H1 (cell line): ENCODE data around the gene BROX. TPM values are rescaled to one million over a fixed set of nuclear protein-coding genes. Genes with fewer than 3 reads are reported as not detected.
"Not testable (repeated sequence)": the region's sequence is repeated elsewhere in the genome, so short reads cannot be mapped to it uniquely, and the experiment has no call there.

Experiments used
- CTCF ChIA-PET: fragments of 300-600 bp; sonication (Branson Sonifier 250); formaldehyde crosslinking; loops from one replicate; lab custom pipeline; 2021; ENCODE audit not compliant: partially characterized antibody; lab: Charles Lee
- POLR2A ChIA-PET: fragments of 300-600 bp; sonication (Branson Sonifier 250); formaldehyde crosslinking; loops from one replicate; lab custom pipeline; 2021; ENCODE audit warnings: inconsistent platforms; ENCODE audit not compliant: partially characterized antibody; lab: Charles Lee
- DNase-seq, 2 experiments: peaks; one replicate each; pipeline versions ENCODE4 v3.0.0 to v3.0.0-alpha.2; 2010 to 2022; ENCODE audit warnings: low spot score in 2 of 2, low read depth in 1 of 2, mixed read lengths in 1 of 2
- FAIRE-seq: peaks from 2 replicates; lab custom pipeline; 2011; peaks lifted over from hg19 to GRCh38; lab: Jason Lieb, UNC
- H2AFZ ChIP-seq: 2 replicates; pipeline ENCODE4 v1.8.1; 2012; ENCODE audit warnings: low read length, inconsistent platforms
- H2AK5ac ChIP-seq: 2 replicates; pipeline ENCODE4 v1.6.1; 2013; ENCODE audit warnings: low read depth, low read length
- H2BK120ac ChIP-seq: replicated peaks from 2 replicates; pipeline ENCODE3; 2013; ENCODE audit warnings: low read depth, low read length, inconsistent platforms
- H2BK12ac ChIP-seq: 2 replicates; pipeline ENCODE4 v1.6.1; 2013; ENCODE audit warnings: low read depth, low read length
- H2BK15ac ChIP-seq: 2 replicates; pipeline ENCODE4 v1.6.1; 2013; ENCODE audit warnings: low read length
- H2BK20ac ChIP-seq: 2 replicates; pipeline ENCODE4 v1.6.1; 2013; ENCODE audit warnings: low read length
- H2BK5ac ChIP-seq: 2 replicates; pipeline ENCODE4 v1.6.1; 2013; ENCODE audit warnings: low read depth, low read length
- H3K14ac ChIP-seq: 2 replicates; pipeline ENCODE4 v1.6.1; 2013; ENCODE audit warnings: inconsistent platforms; ENCODE audit not compliant: insufficient read length
- H3K18ac ChIP-seq: 2 replicates; pipeline ENCODE4 v1.6.1; 2013; ENCODE audit warnings: low read length; ENCODE audit errors: extremely low read depth
- H3K23ac ChIP-seq: 2 replicates; pipeline ENCODE4 v1.6.1; 2013; ENCODE audit warnings: inconsistent platforms; ENCODE audit not compliant: insufficient read length
- H3K23me2 ChIP-seq: 2 replicates; pipeline ENCODE4 v1.6.1; 2013; ENCODE audit warnings: low read depth, low read length
- H3K27ac ChIP-seq: 2 replicates; pipeline ENCODE4 v1.6.1; 2011; ENCODE audit warnings: low read depth, low read length, inconsistent platforms
- H3K27me3 ChIP-seq, 4 experiments: replicated peaks in 1 of 4; 1 replicate in 1 of 4; 2 replicates in 3 of 4; pipeline versions ENCODE4 v1.6.1 to v1.8.1; 2011 to 2013; ENCODE audit warnings: low read length in 3 of 4, mild to moderate bottlenecking in 3 of 4, inconsistent platforms in 2 of 4, mixed read lengths in 2 of 4, moderate library complexity in 1 of 4; ENCODE audit not compliant: control insufficient read depth in 3 of 4, insufficient read depth in 3 of 4; ENCODE audit errors: extremely low read depth in 1 of 4
- H3K36me3 ChIP-seq, 4 experiments: 2 replicates each; pipeline versions ENCODE4 v1.6.1 to v1.8.1; 2011 to 2013; ENCODE audit warnings: mild to moderate bottlenecking in 4 of 4, low read length in 3 of 4, moderate library complexity in 2 of 4, control low read depth in 1 of 4, inconsistent platforms in 1 of 4; ENCODE audit not compliant: insufficient read depth in 4 of 4, control insufficient read depth in 2 of 4
- H3K4ac ChIP-seq: replicated peaks from 2 replicates; pipeline ENCODE3; 2013; ENCODE audit warnings: low read length, low read depth, mixed read lengths, inconsistent platforms; ENCODE audit not compliant: insufficient read length
- H3K4me1 ChIP-seq, 4 experiments: replicated peaks in 1 of 4; 1 replicate in 1 of 4; 2 replicates in 3 of 4; pipeline versions ENCODE4 v1.6.1 to v1.8.1; 2011 to 2013; ENCODE audit warnings: low read length in 3 of 4, inconsistent platforms in 2 of 4, mixed read lengths in 1 of 4; ENCODE audit not compliant: insufficient read depth in 4 of 4, control insufficient read depth in 3 of 4
- H3K4me2 ChIP-seq, 2 experiments: 2 replicates each; pipeline versions ENCODE4 v1.6.1 to v1.8.1; 2011 to 2013; ENCODE audit warnings: low read depth in 2 of 2, low read length in 2 of 2, control low read depth in 1 of 2, inconsistent platforms in 1 of 2, mild to moderate bottlenecking in 1 of 2; ENCODE audit not compliant: insufficient read depth in 1 of 2
- H3K4me3 ChIP-seq, 4 experiments: fragments of 200-600, 300-600 bp in 1 of 4; sonication (generic), shearing (Covaris generic), sonication (Bioruptor Twin) in 1 of 4; 2 replicates each; pipeline versions ENCODE4 v1.5.1 to v1.8.1; 2011 to 2016; ENCODE audit warnings: low read length in 4 of 4, low read depth in 3 of 4, control low read depth in 2 of 4, inconsistent platforms in 2 of 4, mild to moderate bottlenecking in 2 of 4, mixed read lengths in 1 of 4, moderate library complexity in 1 of 4; ENCODE audit not compliant: insufficient read depth in 2 of 4; ENCODE audit errors: extremely low read depth in 1 of 4
- H3K56ac ChIP-seq: replicated peaks from 2 replicates; pipeline ENCODE3; 2013; ENCODE audit warnings: low read depth, mild to moderate bottlenecking, mixed read lengths, low read length, inconsistent platforms; ENCODE audit not compliant: insufficient read length
- H3K79me1 ChIP-seq: 2 replicates; pipeline ENCODE4 v1.6.1; 2013; ENCODE audit warnings: low read depth, low read length, control low read depth
- H3K79me2 ChIP-seq, 2 experiments: 2 replicates each; pipeline versions ENCODE4 v1.6.1 to v1.8.1; 2012 to 2013; ENCODE audit warnings: low read length in 2 of 2, mild to moderate bottlenecking in 2 of 2, inconsistent platforms in 1 of 2; ENCODE audit not compliant: insufficient read depth in 2 of 2, control insufficient read depth in 1 of 2
- H3K9ac ChIP-seq, 4 experiments: replicated peaks in 1 of 4; 1 replicate in 1 of 4; 2 replicates in 3 of 4; pipeline versions ENCODE4 v1.6.1 to v1.8.1; 2011 to 2013; ENCODE audit warnings: low read depth in 3 of 4, low read length in 3 of 4, control low read depth in 2 of 4, mild to moderate bottlenecking in 2 of 4, moderate library complexity in 2 of 4, inconsistent platforms in 1 of 4; ENCODE audit errors: extremely low read depth in 1 of 4
- H3K9me3 ChIP-seq, 2 experiments: 2 replicates each; pipeline versions ENCODE4 v1.6.1 to v1.8.1; 2012 to 2013; ENCODE audit warnings: mild to moderate bottlenecking in 2 of 2, moderate library complexity in 2 of 2, control low read depth in 1 of 2, inconsistent platforms in 1 of 2, low read depth in 1 of 2, low read length in 1 of 2, mixed read lengths in 1 of 2; ENCODE audit not compliant: insufficient read depth in 2 of 2
- H4K20me1 ChIP-seq, 2 experiments: replicated peaks in 1 of 2; 2 replicates each; pipeline versions ENCODE3 to v1.8.1; 2011 to 2013; ENCODE audit warnings: inconsistent platforms in 2 of 2, low read length in 2 of 2, mild to moderate bottlenecking in 1 of 2; ENCODE audit not compliant: insufficient read depth in 2 of 2, control insufficient read depth in 1 of 2
- H4K5ac ChIP-seq: 2 replicates; pipeline ENCODE4 v1.6.1; 2013; ENCODE audit warnings: low read length, low read depth, mixed read lengths, inconsistent platforms; ENCODE audit not compliant: insufficient read length
- H4K8ac ChIP-seq: 2 replicates; pipeline ENCODE4 v1.8.0; 2013; ENCODE audit warnings: mild to moderate bottlenecking, moderate library complexity, low read length, inconsistent platforms; ENCODE audit not compliant: insufficient read depth; ENCODE audit errors: extremely low read depth
- H4K91ac ChIP-seq: replicated peaks from 2 replicates; pipeline ENCODE3; 2013; ENCODE audit warnings: low read length, mixed read lengths, inconsistent platforms; ENCODE audit not compliant: insufficient read length
- WGBS, 2 experiments: shearing (Covaris generic) in 1 of 2; methylation state at CpG; one replicate each; pipeline versions ENCODE4 v1.1.6 to v1.1.7; 2013 to 2015; ENCODE audit warnings: low lambda C conversion rate in 2 of 2, mixed read lengths in 2 of 2, inconsistent platforms in 1 of 2, low coverage in 1 of 2, missing lambda C conversion rate in 1 of 2; ENCODE audit not compliant: insufficient replicate concordance in 2 of 2, insufficient coverage in 1 of 2, insufficient read length in 1 of 2; ENCODE audit errors: extremely low coverage in 1 of 2, missing lambda C conversion rate in 1 of 2; 5-methylcytosine and 5-hydroxymethylcytosine counted together
- polyA plus RNA-seq, 7 experiments: library from polyadenylated mRNA; depleted of rRNA in 3 of 7; stranded (reverse) in 5 of 7; unstranded in 2 of 7; fragments of >200 nt in 5 of 7; fragments of 200-250 nt in 2 of 7; gene quantifications; 1 replicate in 5 of 7; 2 replicates in 1 of 7; 4 replicates in 1 of 7; pipeline versions ENCODE4 v1.2.1 to v1.2.3, GENCODE V29; 2011 to 2013; ENCODE audit warnings: missing spikeins in 2 of 7, mixed read lengths in 2 of 7
- total RNA-seq: library from RNA; stranded (reverse); fragmentation: NEBNext Ultra II Directional; extraction: Animal tissue kit (Norgen Biotek cat#: 25700); gene quantifications from 2 replicates; pipeline ENCODE4 v1.2.1, GENCODE V29; 2021

The BROX gene
- total and polyA plus RNA-seq, 2 of the 8 experiments (the other 6 are each of a cell fraction or from before 2014, with no cell fraction given): 3.8 to 26.7 TPM

- H4K20me1 ChIP-seq, H3K9ac ChIP-seq, H3K14ac ChIP-seq, H3K79me2 ChIP-seq, H2BK15ac ChIP-seq, H2BK5ac ChIP-seq, H2BK120ac ChIP-seq, H3K18ac ChIP-seq, H3K23ac ChIP-seq, H3K79me1 ChIP-seq, H3K27ac ChIP-seq, H3K4me1 ChIP-seq, H3K4me2 ChIP-seq, H3K56ac ChIP-seq, H4K5ac ChIP-seq, H2BK20ac ChIP-seq, H3K4me3 ChIP-seq, H2AFZ ChIP-seq, H3K9me3 ChIP-seq, FAIRE-seq, DNase-seq, H3K27me3 ChIP-seq, H3K36me3 ChIP-seq, H3K23me2 ChIP-seq, H3K4ac ChIP-seq, H4K8ac ChIP-seq, POLR2A ChIA-PET, H2BK12ac ChIP-seq, CTCF ChIA-PET, H4K91ac ChIP-seq, H2AK5ac ChIP-seq: not testable (repeated sequence)
- 42% methylated on average over 2 of the region's 4 CpGs; no CpG with 5 or more reads in 1 of the 2 experiments for WGBS, 2 experiments
These were observed 49.8 kb downstream of the BROX start for GRCh38 chr1:222762178-222762577.
